IMR-90 (cell line): ENCODE measurements around the gene PAX5. TPM values are rescaled to one million over a fixed set of nuclear protein-coding genes. Genes with fewer than 3 reads are reported as not detected.

Experiments used
- ATAC-seq: fragments of 200-7000 bp; cut with Tn5 transposase; 2 replicates; pipeline ENCODE4 v1.9.1; 2020; ENCODE audit warnings: low read depth, mild to moderate bottlenecking, moderate library complexity
- BruUV-seq: library from RNA; stranded (reverse); fragments of 400-500 nt; replicated peaks from 2 replicates; lab custom pipeline; 2021; lab: Mats Ljungman, UMichigan
- CTCF ChIA-PET: fragments of 300-600 bp; formaldehyde crosslinking; extraction: SDS; loops from one replicate; lab custom pipeline; 2021; ENCODE audit warnings: antibody characterized with exemption; lab: Yijun Ruan, JAX
- POLR2A ChIA-PET: fragments of 300-600 bp; sonication (Branson Sonifier 250); formaldehyde crosslinking; loops from one replicate; lab custom pipeline; 2022; ENCODE audit warnings: antibody characterized with exemption; ENCODE audit not compliant: unreplicated experiment; lab: Charles Lee
- DNase-seq: peaks from one replicate; pipeline ENCODE4 v3.0.0; 2013
- H2AFZ ChIP-seq: replicated peaks from 2 replicates; pipeline ENCODE3; 2013; ENCODE audit warnings: low read length, mild to moderate bottlenecking; ENCODE audit not compliant: poor library complexity
- H2AK5ac ChIP-seq: 2 replicates; pipeline ENCODE4 v1.6.1; 2013; ENCODE audit warnings: low read depth, low read length, inconsistent platforms
- H2AK9ac ChIP-seq: replicated peaks from 2 replicates; pipeline ENCODE3; 2013; ENCODE audit warnings: mild to moderate bottlenecking, low read depth, low read length, moderate library complexity; ENCODE audit not compliant: poor library complexity
- H2BK120ac ChIP-seq: 2 replicates; pipeline ENCODE4 v1.6.1; 2013; ENCODE audit warnings: low read depth, low read length, inconsistent platforms
- H2BK15ac ChIP-seq: 3 replicates; pipeline ENCODE4 v1.6.1; 2013; ENCODE audit warnings: low read depth, low read length, inconsistent platforms
- H2BK20ac ChIP-seq: 2 replicates; pipeline ENCODE4 v1.6.1; 2013; ENCODE audit warnings: low read depth, mild to moderate bottlenecking, inconsistent platforms, low read length, moderate library complexity
- H2BK5ac ChIP-seq: 2 replicates; pipeline ENCODE4 v1.6.1; 2013; ENCODE audit warnings: mild to moderate bottlenecking, low read depth, low read length, inconsistent platforms; ENCODE audit not compliant: poor library complexity, severe bottlenecking
- H3K14ac ChIP-seq: replicated peaks from 2 replicates; pipeline ENCODE4 v1.6.1; 2013; ENCODE audit warnings: low read depth, low read length, inconsistent platforms
- H3K18ac ChIP-seq: 2 replicates; pipeline ENCODE4 v1.6.1; 2013; ENCODE audit warnings: low read depth, low read length, control low read depth
- H3K23ac ChIP-seq: 2 replicates; pipeline ENCODE4 v1.6.1; 2013; ENCODE audit warnings: low read depth, low read length, inconsistent platforms
- H3K27ac ChIP-seq: 2 replicates; pipeline ENCODE4 v1.5.1; 2013; ENCODE audit warnings: mild to moderate bottlenecking, control low read depth, low read length; ENCODE audit not compliant: insufficient read depth
- H3K27me3 ChIP-seq: 2 replicates; pipeline ENCODE4 v1.6.1; 2013; ENCODE audit warnings: low read length; ENCODE audit not compliant: control insufficient read depth, insufficient read depth
- H3K36me3 ChIP-seq: 2 replicates; pipeline ENCODE4 v1.6.1; 2013; ENCODE audit warnings: low read length, mixed read lengths; ENCODE audit not compliant: control insufficient read depth, insufficient read depth
- H3K4ac ChIP-seq: 2 replicates; pipeline ENCODE4 v1.6.1; 2013; ENCODE audit warnings: low read depth, low read length, inconsistent platforms
- H3K4me1 ChIP-seq: 2 replicates; pipeline ENCODE4 v1.6.1; 2013; ENCODE audit warnings: low read length, mixed read lengths; ENCODE audit not compliant: control insufficient read depth, insufficient read depth
- H3K4me2 ChIP-seq: 2 replicates; pipeline ENCODE4 v1.6.1; 2013; ENCODE audit warnings: low read depth, mild to moderate bottlenecking, control low read depth, low read length, moderate library complexity
- H3K4me3 ChIP-seq: 2 replicates; pipeline ENCODE4 v1.5.1; 2013; ENCODE audit warnings: low read depth, mild to moderate bottlenecking, control low read depth, low read length, moderate library complexity; ENCODE audit not compliant: insufficient read depth
- H3K56ac ChIP-seq: 2 replicates; pipeline ENCODE4 v1.6.1; 2013; ENCODE audit warnings: low read length, inconsistent platforms; ENCODE audit not compliant: insufficient read depth; ENCODE audit errors: extremely low read depth
- H3K79me1 ChIP-seq, 2 experiments: 2 replicates each; pipeline ENCODE4 v1.6.1; 2013; ENCODE audit warnings: low read length in 2 of 2, inconsistent platforms in 1 of 2, low read depth in 1 of 2
- H3K9ac ChIP-seq: 2 replicates; pipeline ENCODE4 v1.6.1; 2013; ENCODE audit warnings: low read depth, low read length, control low read depth
- H3K9me1 ChIP-seq: 2 replicates; pipeline ENCODE4 v1.6.1; 2013; ENCODE audit warnings: low read length, inconsistent platforms; ENCODE audit not compliant: insufficient read depth
- H3K9me3 ChIP-seq: 2 replicates; pipeline ENCODE4 v1.6.1; 2013; ENCODE audit warnings: low read length; ENCODE audit not compliant: control insufficient read depth, insufficient read depth
- H4K20me1 ChIP-seq: 2 replicates; pipeline ENCODE4 v1.6.1; 2013; ENCODE audit warnings: low read length, inconsistent platforms; ENCODE audit not compliant: insufficient read depth
- H4K5ac ChIP-seq: 2 replicates; pipeline ENCODE4 v1.6.1; 2013; ENCODE audit warnings: mild to moderate bottlenecking, low read depth, low read length, control low read depth
- H4K8ac ChIP-seq, 2 experiments: 2 replicates each; pipeline ENCODE4 v1.6.1; 2013; ENCODE audit warnings: low read depth in 2 of 2, low read length in 2 of 2, control low read depth in 1 of 2, inconsistent platforms in 1 of 2
- H4K91ac ChIP-seq: 2 replicates; pipeline ENCODE4 v1.6.1; 2013; ENCODE audit warnings: low read depth, low read length, inconsistent platforms; ENCODE audit not compliant: insufficient read depth
- BHLHE40 ChIP-seq: fragments of 150-350 bp; IDR thresholded peaks from 2 replicates; pipeline ENCODE4 v1.6.1; 2016; ENCODE audit warnings: mild to moderate bottlenecking, low read depth, low read length
- CEBPB ChIP-seq: IDR thresholded peaks from 2 replicates; pipeline ENCODE4 v1.6.1; 2012; ENCODE audit warnings: low read depth, low read length, improper control_type of control experiment
- CTCF ChIP-seq: conservative IDR thresholded peaks from 2 replicates; pipeline ENCODE4 v1.5.1; 2012; ENCODE audit warnings: mild to moderate bottlenecking, low read depth, low read length, improper control_type of control experiment
- ELK1 ChIP-seq: fragments of 150-350 bp; IDR thresholded peaks from 2 replicates; pipeline ENCODE4 v1.6.1; 2016; ENCODE audit warnings: low read depth, mild to moderate bottlenecking, low read length, moderate library complexity, borderline replicate concordance
- MAFK ChIP-seq: IDR thresholded peaks from 2 replicates; pipeline ENCODE4 v1.6.1; 2012; ENCODE audit warnings: low read depth, low read length, improper control_type of control experiment
- MXI1 ChIP-seq: IDR thresholded peaks from 2 replicates; pipeline ENCODE4 v1.6.1; 2012; ENCODE audit warnings: low read depth, mild to moderate bottlenecking, low read length, moderate library complexity, borderline replicate concordance
- NFE2L2 ChIP-seq: fragments of 150-350 bp; IDR thresholded peaks from 2 replicates; pipeline ENCODE4 v1.6.1; 2016; ENCODE audit warnings: low read depth, mild to moderate bottlenecking, low read length
- POLR2A ChIP-seq: IDR thresholded peaks from 2 replicates; pipeline ENCODE4 v1.6.1; 2012; ENCODE audit warnings: mild to moderate bottlenecking, low read depth, low read length
- RAD21 ChIP-seq: IDR thresholded peaks from 2 replicates; pipeline ENCODE4 v1.6.1; 2012; ENCODE audit warnings: low read length, improper control_type of control experiment
- RCOR1 ChIP-seq: IDR thresholded peaks from 2 replicates; pipeline ENCODE4 v1.6.1; 2012; ENCODE audit warnings: mild to moderate bottlenecking, low read length, improper control_type of control experiment; ENCODE audit not compliant: insufficient replicate concordance
- RFX5 ChIP-seq: IDR thresholded peaks from 2 replicates; pipeline ENCODE4 v1.8.0; 2012; ENCODE audit warnings: low read depth, mild to moderate bottlenecking, low read length, moderate library complexity
- SMC3 ChIP-seq: fragments of 150-350 bp; IDR thresholded peaks from 2 replicates; pipeline ENCODE4 v1.6.1; 2016; ENCODE audit warnings: low read depth, mild to moderate bottlenecking, antibody characterized with exemption, low read length, moderate library complexity
- USF2 ChIP-seq: fragments of 150-350 bp; IDR thresholded peaks from 2 replicates; pipeline ENCODE4 v1.6.1; 2017; ENCODE audit warnings: mild to moderate bottlenecking, antibody characterized with exemption, low read length, low read depth
- WGBS, 2 experiments: methylation state at CpG; one replicate each; pipeline versions ENCODE4 v1.1.5 to v1.1.7; 2013; ENCODE audit warnings: missing lambda C conversion rate in 2 of 2; ENCODE audit not compliant: insufficient read length in 1 of 2; ENCODE audit errors: extremely low coverage in 2 of 2; 5-methylcytosine and 5-hydroxymethylcytosine counted together
- dilution Hi-C: fragments of 300-500 bp; cut with HindIII; formaldehyde crosslinking; loops from one replicate; pipeline ENCODE4 v1.14.3; 2018; ENCODE audit warnings: low sequenced_read_pairs; ENCODE audit not compliant: unreplicated experiment
- in situ Hi-C: fragments of 300-500 bp; cut with MboI; formaldehyde crosslinking; loops from 3 replicates; pipeline ENCODE4 v1.14.3; 2019; ENCODE audit warnings: low sequenced_read_pairs, inconsistent platforms, mixed read lengths
- intact Hi-C: fragments of 100-400 bp; cut with micrococcal nuclease; formaldehyde crosslinking; loops from 2 replicates; pipeline ENCODE4 v1.10.0; 2022
- polyA plus RNA-seq, 3 experiments: library from polyadenylated mRNA; depleted of rRNA; stranded (reverse); fragments of >200 nt; gene quantifications; 2 replicates each; pipeline ENCODE4 v1.2.3, GENCODE V29; 2012; ENCODE audit warnings: low replicate concordance in 1 of 3
- total RNA-seq: library from RNA; depleted of rRNA; stranded (reverse); fragments of >200 nt; gene quantifications from 2 replicates; pipeline ENCODE4 v1.2.3, GENCODE V29; 2012

PAX5 gene
- total and polyA plus RNA-seq, 2 of the 4 experiments (the other 2 are of a cell fraction), result not detected

GRCh38 chr9:36900856-36901220 lies 133.2 kb downstream of the PAX5 start:
- no peak overlapping the region for H3K4me3 ChIP-seq
- H3K23ac ChIP-seq, result no peak overlapping the region
- H3K18ac ChIP-seq, result no peak overlapping the region
- H2BK5ac ChIP-seq, result no peak overlapping the region
- 0 out of 2 replicates have a peak, but pooled peaks cover 4% of the 10 kb centered on the region for H3K9me1 ChIP-seq
- no peak overlapping the region for H2AK5ac ChIP-seq
- dilution Hi-C loops, result no loop called here
- H2BK15ac ChIP-seq, result no peak overlapping the region
- no TSS peak for BruUV-seq
- in situ Hi-C loops, result no loop called here
- H2BK20ac ChIP-seq, result no peak overlapping the region
- DNase-seq (no peak), ATAC-seq (no peak)
- no peaks in the 10 kb centered on the region for H3K4me1 ChIP-seq
- peaks cover 47% of the 10 kb centered on the region for H3K27me3 ChIP-seq
- no peak overlapping the region for H2AK9ac ChIP-seq
- H2BK120ac ChIP-seq, result no peak overlapping the region
- ChIA-PET CTCF (no interaction called here), POLR2A (no interaction called here)
- no peak overlapping the region for H4K8ac ChIP-seq
- H4K5ac ChIP-seq, result no peak overlapping the region
- no peak overlapping the region for H3K27ac ChIP-seq
- no peaks in the 10 kb centered on the region for H4K20me1 ChIP-seq
- no peaks in the 10 kb centered on the region for H3K79me1 ChIP-seq
- 76% methylated on average over 4 of the region's 6 CpGs; no CpG with 5 or more reads in 1 of the 2 experiments for WGBS, 2 experiments
- H3K14ac ChIP-seq, result no peak overlapping the region
- no peak overlapping the region for H4K91ac ChIP-seq
- no peak overlapping the region for H3K4ac ChIP-seq
- H3K9ac ChIP-seq, result no peak overlapping the region
- no peak overlapping the region for H3K56ac ChIP-seq
- no peak overlapping the region for H3K4me2 ChIP-seq
- intact Hi-C loops, result no loop called here
- H2AFZ ChIP-seq, result no peak overlapping the region
- TF ChIP-seq POLR2A (no peak), CTCF (no peak), SMC3 (no peak), RCOR1 (no peak), USF2 (no peak), ELK1 (no peak), MXI1 (no peak), NFE2L2 (no peak), MAFK (no peak), CEBPB (no peak), RAD21 (no peak), RFX5 (no peak), BHLHE40 (no peak)
- no peaks in the 10 kb centered on the region for H3K36me3 ChIP-seq
- no peaks in the 10 kb centered on the region for H3K9me3 ChIP-seq
